ENCODE measurements around the gene OR1N1.

Gene OR1N1

GRCh38 chr9:122527193-122527592, at the start of gene OR1N1:
TSS of gene OR1N1 (minus strand) at chr9:122527293. CDS start at chr9:122527293, 0 bp downstream.
- no peak for ATAC-seq
- no peak for TF ChIP-seq ZNF565 (CRISPR knock-in tag; conservative IDR thresholded peaks at IDR 0.05; ENCODE audit: low read depth)
- no peak for TF ChIP-seq ZC3H10 (CRISPR knock-in tag; IDR thresholded peaks at IDR 0.05)
- no peak for TF ChIP-seq ZNF70 (CRISPR knock-in tag; IDR thresholded peaks at IDR 0.05)
- no peak for TF ChIP-seq POU6F1 (CRISPR knock-in tag; IDR thresholded peaks at IDR 0.05; ENCODE audit: borderline replicate concordance, low read depth)
- TF ChIP-seq ZNF8 (CRISPR knock-in tag; IDR thresholded peaks at IDR 0.05), result no peak
- no peak for TF ChIP-seq RARB (CRISPR knock-in tag; IDR thresholded peaks at IDR 0.05)
- no peak for TF ChIP-seq GLIS3 (CRISPR knock-in tag; IDR thresholded peaks at IDR 0.05)
- no peak for TF ChIP-seq PATZ1 (CRISPR knock-in tag; IDR thresholded peaks at IDR 0.05; ENCODE audit: borderline replicate concordance)
- no peak for TF ChIP-seq TSHZ2 (CRISPR knock-in tag; IDR thresholded peaks at IDR 0.05)
- TF ChIP-seq ZFP3 (CRISPR knock-in tag; IDR thresholded peaks at IDR 0.05), result no peak
- TF ChIP-seq ISL1 (CRISPR knock-in tag; IDR thresholded peaks at IDR 0.05), result no peak
- TF ChIP-seq ARNTL (CRISPR knock-in tag; IDR thresholded peaks at IDR 0.05; ENCODE audit: borderline replicate concordance, low read depth), result no peak
- no peak for TF ChIP-seq TCF4 (CRISPR knock-in tag; IDR thresholded peaks at IDR 0.05; ENCODE audit: borderline replicate concordance)
- no peak for TF ChIP-seq BACH2 (CRISPR knock-in tag; IDR thresholded peaks at IDR 0.05; ENCODE audit: borderline replicate concordance)
- TF ChIP-seq CSDC2 (CRISPR knock-in tag; IDR thresholded peaks at IDR 0.05), result no peak
- no peak for TF ChIP-seq OSR1 (CRISPR knock-in tag; IDR thresholded peaks at IDR 0.05)

GRCh38 chr9:122572456-122572855, 45.4 kb upstream of the OR1N1 start:
- no peak for TF ChIP-seq TSHZ2 (CRISPR knock-in tag; IDR thresholded peaks at IDR 0.05)
- no peak for TF ChIP-seq CSRNP3 (CRISPR knock-in tag; IDR thresholded peaks at IDR 0.05)
- no peak for ATAC-seq

GRCh38 chr9:122567901-122568300, 40.8 kb upstream of the OR1N1 start:
- ATAC-seq, result no peak
- TF ChIP-seq PATZ1 (CRISPR knock-in tag; IDR thresholded peaks at IDR 0.05; ENCODE audit: borderline replicate concordance) (no peak), ESRRG (CRISPR knock-in tag; IDR thresholded peaks at IDR 0.05) (no peak), CREB5 (CRISPR knock-in tag; IDR thresholded peaks at IDR 0.05; ENCODE audit: low read depth) (no peak), ZNF8 (CRISPR knock-in tag; IDR thresholded peaks at IDR 0.05) (no peak), ISL1 (CRISPR knock-in tag; IDR thresholded peaks at IDR 0.05) (no peak), ZFP3 (CRISPR knock-in tag; IDR thresholded peaks at IDR 0.05) (no peak), RARB (CRISPR knock-in tag; IDR thresholded peaks at IDR 0.05) (no peak), ARNTL (CRISPR knock-in tag; IDR thresholded peaks at IDR 0.05; ENCODE audit: borderline replicate concordance, low read depth) (no peak), TCF4 (CRISPR knock-in tag; IDR thresholded peaks at IDR 0.05; ENCODE audit: borderline replicate concordance) (no peak), TSHZ2 (CRISPR knock-in tag; IDR thresholded peaks at IDR 0.05) (no peak), PPARA (CRISPR knock-in tag; IDR thresholded peaks at IDR 0.05; ENCODE audit: borderline replicate concordance) (no peak), ZC3H10 (CRISPR knock-in tag; IDR thresholded peaks at IDR 0.05) (no peak)
